GM12878 (cell line): ENCODE measurements around the gene SERTAD1. TPM values are rescaled to one million over a fixed set of nuclear protein-coding genes. Genes with fewer than 3 reads are reported as not detected.
A peak's percentile ranks its signal among the peaks of the same experiment; 100 is the strongest.

Experiments used
- BCL11A ChIP-seq: IDR thresholded peaks from 2 replicates; pipeline ENCODE4 v1.6.1; 2011; ENCODE audit warnings: low read depth, low read length
- CHD2 ChIP-seq: IDR thresholded peaks from 2 replicates; pipeline ENCODE4 v1.6.1; 2011; ENCODE audit warnings: low read depth, low read length, improper control_type of control experiment, borderline replicate concordance
- EP300 ChIP-seq, 2 experiments: fragments of 150-350 bp in 1 of 2; IDR thresholded peaks; 2 replicates each; pipeline ENCODE4 v1.6.1; 2011 to 2012; ENCODE audit warnings: low read depth in 2 of 2, low read length in 2 of 2, borderline replicate concordance in 1 of 2, improper control_type of control experiment in 1 of 2, inconsistent platforms in 1 of 2; ENCODE audit not compliant: control insufficient read depth in 1 of 2
- FOS ChIP-seq: IDR thresholded peaks from 3 replicates; pipeline ENCODE4 v1.6.1; 2011; ENCODE audit warnings: borderline replicate concordance; ENCODE audit not compliant: insufficient read length; ENCODE audit errors: extremely low read depth
- GABPA ChIP-seq: IDR thresholded peaks from 2 replicates; pipeline ENCODE4 v1.6.1; 2014; ENCODE audit warnings: antibody characterized with exemption, low read depth, mild to moderate bottlenecking, inconsistent platforms
- HDAC6 ChIP-seq: fragments of 200-600 bp; sonication (generic); IDR thresholded peaks from one replicate; pipeline ENCODE4 v1.8.0; 2017; ENCODE audit warnings: antibody characterized with exemption; ENCODE audit not compliant: unreplicated experiment
- MAX ChIP-seq: IDR thresholded peaks from 2 replicates; pipeline ENCODE4 v1.6.1; 2012; ENCODE audit warnings: low read depth, low read length, improper control_type of control experiment
- PAX8 ChIP-seq: fragments of 450-650 bp; IDR thresholded peaks from 2 replicates; pipeline ENCODE4 v1.6.1; 2017; ENCODE audit warnings: mild to moderate bottlenecking, moderate library complexity
- RAD21 ChIP-seq: IDR thresholded peaks from 2 replicates; pipeline ENCODE4 v1.6.1; 2011; ENCODE audit warnings: mild to moderate bottlenecking, low read depth, low read length, moderate library complexity; ENCODE audit not compliant: insufficient read depth
- RBBP5 ChIP-seq: fragments of 200-600 bp; sonication (generic); conservative IDR thresholded peaks from 2 replicates; pipeline ENCODE4 v1.6.1; 2016
- SREBF2 ChIP-seq: IDR thresholded peaks from 2 replicates; pipeline ENCODE4 v1.6.1; 2012; ENCODE audit warnings: mild to moderate bottlenecking, low read length
- ZNF217 ChIP-seq: fragments of 450-650 bp; IDR thresholded peaks from 2 replicates; pipeline ENCODE4 v1.6.1; 2017; ENCODE audit warnings: antibody characterized with exemption, mild to moderate bottlenecking
- ZZZ3 ChIP-seq: IDR thresholded peaks from 2 replicates; pipeline ENCODE4 v1.6.1; 2011; ENCODE audit warnings: low read depth; ENCODE audit not compliant: control insufficient read depth, insufficient read length
- polyA plus RNA-seq, 11 experiments: library from polyadenylated mRNA; depleted of rRNA in 4 of 11; unstranded in 6 of 11; stranded (reverse) in 5 of 11; fragments of >200 nt; fragmentation: Nextera tagmentation in 4 of 11; fragmentation: Illumina TruSeq in 1 of 11; extraction: Ambion mirVana in 4 of 11; extraction: Trizol in 1 of 11; gene quantifications; 1 replicate in 1 of 11; 2 replicates in 10 of 11; pipeline versions ENCODE4 v1.2.1 to v1.2.3, GENCODE V29; 2011 to 2016; ENCODE audit warnings: inconsistent platforms in 2 of 11, missing spikeins in 2 of 11, low read depth in 1 of 11
- total RNA-seq, 4 experiments: library from RNA; depleted of rRNA in 3 of 4; stranded (reverse); fragments of >200 nt in 3 of 4; fragmentation: Illumina TruSeq in 1 of 4; extraction: Trizol in 1 of 4; gene quantifications; 2 replicates each; pipeline versions ENCODE4 v1.2.1 to v1.2.3, GENCODE V29; 2013 to 2021
- TF ChIP-seq, protein P1 (sequence below): fragments of 450-650 bp; formaldehyde crosslinking; IDR thresholded peaks from 2 replicates; pipeline ENCODE4 v1.4.0; 2022; ENCODE audit warnings: mild to moderate bottlenecking, moderate library complexity
- TF ChIP-seq, protein P2 (sequence below): fragments of 450-650 bp; IDR thresholded peaks from 2 replicates; pipeline ENCODE4 v1.6.1; 2017; ENCODE audit warnings: mild to moderate bottlenecking, moderate library complexity
- TF ChIP-seq, protein P3 (sequence below): fragments of 450-650 bp; IDR thresholded peaks from 2 replicates; pipeline ENCODE4 v1.6.1; 2017; ENCODE audit warnings: mild to moderate bottlenecking

Gene SERTAD1
- total and polyA plus RNA-seq, 10 of the 15 experiments (the other 5 are each of a cell fraction or from before 2014, with no cell fraction given), result 0.23 to 14.2 (median 8.0) TPM

DNA sequence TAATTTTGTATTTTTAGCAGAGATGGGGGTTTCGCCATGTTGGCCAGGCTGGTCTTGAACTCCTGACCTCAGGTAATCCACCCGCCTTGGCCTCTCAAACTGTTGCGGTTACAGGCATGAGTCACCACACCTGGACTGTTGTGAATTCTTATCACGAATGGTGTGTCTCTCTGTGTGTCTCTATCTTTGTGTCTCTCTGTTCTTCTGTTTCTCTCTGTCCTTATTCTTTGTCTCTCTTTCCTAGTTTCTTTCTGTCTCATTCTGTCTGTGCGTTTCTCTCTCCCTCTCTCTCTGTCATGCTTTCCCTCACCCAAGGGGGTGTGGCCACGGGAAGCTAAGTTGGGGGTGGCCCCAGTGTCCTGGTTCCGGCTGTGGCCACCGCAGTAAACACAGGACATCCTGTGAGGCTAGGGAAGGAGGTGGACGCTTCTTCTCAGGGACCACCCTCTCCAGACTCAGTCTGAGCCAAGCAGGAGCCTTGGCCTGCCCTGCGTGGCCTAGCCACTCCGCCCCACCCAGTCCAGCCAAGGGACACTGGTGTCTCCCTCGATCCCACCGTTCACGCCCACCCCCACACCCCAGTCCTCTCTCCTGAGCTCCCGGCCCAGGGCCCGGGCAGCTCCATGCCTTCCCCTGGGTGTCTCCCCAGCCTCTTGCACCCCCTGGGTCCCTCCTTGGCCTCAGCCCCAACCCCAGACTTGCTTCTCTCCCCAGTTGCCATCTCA, 8.7 kb downstream of the SERTAD1 start (continued):
- peak; percentile 36 to 60; a peak in 3 of 4 replicates for TF ChIP-seq EP300 (IDR thresholded peaks at IDR 0.05; ENCODE audit: borderline replicate concordance in 1 of 2, control insufficient read depth in 1 of 2, low read depth in 2 of 2, low read length in 2 of 2)
- peak; percentile 76; the same call in 1 of the 2 replicates for TF ChIP-seq ZNF217
- TF ChIP-seq, protein P1, sequence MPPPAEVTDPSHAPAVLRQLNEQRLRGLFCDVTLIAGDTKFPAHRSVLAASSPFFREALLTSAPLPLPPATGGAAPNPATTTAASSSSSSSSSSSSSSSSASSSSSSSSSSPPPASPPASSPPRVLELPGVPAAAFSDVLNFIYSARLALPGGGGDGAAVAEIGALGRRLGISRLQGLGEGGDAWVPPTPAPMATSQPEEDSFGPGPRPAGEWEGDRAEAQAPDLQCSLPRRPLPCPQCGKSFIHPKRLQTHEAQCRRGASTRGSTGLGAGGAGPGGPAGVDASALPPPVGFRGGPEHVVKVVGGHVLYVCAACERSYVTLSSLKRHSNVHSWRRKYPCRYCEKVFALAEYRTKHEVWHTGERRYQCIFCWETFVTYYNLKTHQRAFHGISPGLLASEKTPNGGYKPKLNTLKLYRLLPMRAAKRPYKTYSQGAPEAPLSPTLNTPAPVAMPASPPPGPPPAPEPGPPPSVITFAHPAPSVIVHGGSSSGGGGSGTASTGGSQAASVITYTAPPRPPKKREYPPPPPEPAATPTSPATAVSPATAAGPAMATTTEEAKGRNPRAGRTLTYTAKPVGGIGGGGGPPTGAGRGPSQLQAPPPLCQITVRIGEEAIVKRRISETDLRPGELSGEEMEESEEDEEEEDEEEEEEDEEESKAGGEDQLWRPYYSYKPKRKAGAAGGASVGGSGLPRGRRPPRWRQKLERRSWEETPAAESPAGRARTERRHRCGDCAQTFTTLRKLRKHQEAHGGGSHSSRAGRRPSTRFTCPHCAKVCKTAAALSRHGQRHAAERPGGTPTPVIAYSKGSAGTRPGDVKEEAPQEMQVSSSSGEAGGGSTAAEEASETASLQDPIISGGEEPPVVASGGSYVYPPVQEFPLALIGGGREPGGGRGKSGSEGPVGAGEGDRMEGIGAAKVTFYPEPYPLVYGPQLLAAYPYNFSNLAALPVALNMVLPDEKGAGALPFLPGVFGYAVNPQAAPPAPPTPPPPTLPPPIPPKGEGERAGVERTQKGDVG (CRISPR knock-in tag), result no peak
- TF ChIP-seq, protein P2, sequence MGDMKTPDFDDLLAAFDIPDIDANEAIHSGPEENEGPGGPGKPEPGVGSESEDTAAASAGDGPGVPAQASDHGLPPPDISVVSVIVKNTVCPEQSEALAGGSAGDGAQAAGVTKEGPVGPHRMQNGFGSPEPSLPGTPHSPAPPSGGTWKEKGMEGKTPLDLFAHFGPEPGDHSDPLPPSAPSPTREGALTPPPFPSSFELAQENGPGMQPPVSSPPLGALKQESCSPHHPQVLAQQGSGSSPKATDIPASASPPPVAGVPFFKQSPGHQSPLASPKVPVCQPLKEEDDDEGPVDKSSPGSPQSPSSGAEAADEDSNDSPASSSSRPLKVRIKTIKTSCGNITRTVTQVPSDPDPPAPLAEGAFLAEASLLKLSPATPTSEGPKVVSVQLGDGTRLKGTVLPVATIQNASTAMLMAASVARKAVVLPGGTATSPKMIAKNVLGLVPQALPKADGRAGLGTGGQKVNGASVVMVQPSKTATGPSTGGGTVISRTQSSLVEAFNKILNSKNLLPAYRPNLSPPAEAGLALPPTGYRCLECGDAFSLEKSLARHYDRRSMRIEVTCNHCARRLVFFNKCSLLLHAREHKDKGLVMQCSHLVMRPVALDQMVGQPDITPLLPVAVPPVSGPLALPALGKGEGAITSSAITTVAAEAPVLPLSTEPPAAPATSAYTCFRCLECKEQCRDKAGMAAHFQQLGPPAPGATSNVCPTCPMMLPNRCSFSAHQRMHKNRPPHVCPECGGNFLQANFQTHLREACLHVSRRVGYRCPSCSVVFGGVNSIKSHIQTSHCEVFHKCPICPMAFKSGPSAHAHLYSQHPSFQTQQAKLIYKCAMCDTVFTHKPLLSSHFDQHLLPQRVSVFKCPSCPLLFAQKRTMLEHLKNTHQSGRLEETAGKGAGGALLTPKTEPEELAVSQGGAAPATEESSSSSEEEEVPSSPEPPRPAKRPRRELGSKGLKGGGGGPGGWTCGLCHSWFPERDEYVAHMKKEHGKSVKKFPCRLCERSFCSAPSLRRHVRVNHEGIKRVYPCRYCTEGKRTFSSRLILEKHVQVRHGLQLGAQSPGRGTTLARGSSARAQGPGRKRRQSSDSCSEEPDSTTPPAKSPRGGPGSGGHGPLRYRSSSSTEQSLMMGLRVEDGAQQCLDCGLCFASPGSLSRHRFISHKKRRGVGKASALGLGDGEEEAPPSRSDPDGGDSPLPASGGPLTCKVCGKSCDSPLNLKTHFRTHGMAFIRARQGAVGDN, result no peak
- peak; percentile 76; the same call in 1 of the 2 replicates for TF ChIP-seq BCL11A
- TF ChIP-seq PAX8, result no peak
- no peak for TF ChIP-seq MAX
- no peak for TF ChIP-seq CHD2
- TF ChIP-seq RBBP5, result no peak
- no peak for TF ChIP-seq SREBF2
- TF ChIP-seq FOS, result no peak
- no peak for TF ChIP-seq ZZZ3
- no peak for TF ChIP-seq HDAC6
- no peak for TF ChIP-seq RAD21
- no peak for TF ChIP-seq GABPA
- TF ChIP-seq, protein P3, sequence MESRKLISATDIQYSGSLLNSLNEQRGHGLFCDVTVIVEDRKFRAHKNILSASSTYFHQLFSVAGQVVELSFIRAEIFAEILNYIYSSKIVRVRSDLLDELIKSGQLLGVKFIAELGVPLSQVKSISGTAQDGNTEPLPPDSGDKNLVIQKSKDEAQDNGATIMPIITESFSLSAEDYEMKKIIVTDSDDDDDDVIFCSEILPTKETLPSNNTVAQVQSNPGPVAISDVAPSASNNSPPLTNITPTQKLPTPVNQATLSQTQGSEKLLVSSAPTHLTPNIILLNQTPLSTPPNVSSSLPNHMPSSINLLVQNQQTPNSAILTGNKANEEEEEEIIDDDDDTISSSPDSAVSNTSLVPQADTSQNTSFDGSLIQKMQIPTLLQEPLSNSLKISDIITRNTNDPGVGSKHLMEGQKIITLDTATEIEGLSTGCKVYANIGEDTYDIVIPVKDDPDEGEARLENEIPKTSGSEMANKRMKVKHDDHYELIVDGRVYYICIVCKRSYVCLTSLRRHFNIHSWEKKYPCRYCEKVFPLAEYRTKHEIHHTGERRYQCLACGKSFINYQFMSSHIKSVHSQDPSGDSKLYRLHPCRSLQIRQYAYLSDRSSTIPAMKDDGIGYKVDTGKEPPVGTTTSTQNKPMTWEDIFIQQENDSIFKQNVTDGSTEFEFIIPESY, result no peak
